DND-41 (cell line): ENCODE results near the gene GNAO1.

Experiments used
- CTCF ChIP-seq: IDR thresholded peaks from 2 replicates; pipeline ENCODE4 v1.5.1; 2012; ENCODE audit warnings: borderline replicate concordance, low read length, moderate library complexity, mild to moderate bottlenecking; ENCODE audit not compliant: poor library complexity, severe bottlenecking; ENCODE audit errors: extremely low read depth
- EZH2 ChIP-seq: IDR thresholded peaks from 3 replicates; pipeline ENCODE4 v1.6.1; 2012; ENCODE audit warnings: borderline replicate concordance, low read depth, mild to moderate bottlenecking, moderate library complexity, low read length, inconsistent platforms; ENCODE audit not compliant: severe bottlenecking

- TF ChIP-seq CTCF, result no peak
- TF ChIP-seq EZH2, result no peak
Observed at GRCh38 chr16:56204816-56205215, 13.5 kb downstream of the GNAO1 start.
